Suppressor macrophage (primary cell): ENCODE data around the gene GTF3A.

ENCODE experiments used
- DNase-seq, 4 experiments: peaks; one replicate each; pipeline ENCODE4 v3.0.0-alpha.2; 2020 to 2022

GTF3A gene

DNA sequence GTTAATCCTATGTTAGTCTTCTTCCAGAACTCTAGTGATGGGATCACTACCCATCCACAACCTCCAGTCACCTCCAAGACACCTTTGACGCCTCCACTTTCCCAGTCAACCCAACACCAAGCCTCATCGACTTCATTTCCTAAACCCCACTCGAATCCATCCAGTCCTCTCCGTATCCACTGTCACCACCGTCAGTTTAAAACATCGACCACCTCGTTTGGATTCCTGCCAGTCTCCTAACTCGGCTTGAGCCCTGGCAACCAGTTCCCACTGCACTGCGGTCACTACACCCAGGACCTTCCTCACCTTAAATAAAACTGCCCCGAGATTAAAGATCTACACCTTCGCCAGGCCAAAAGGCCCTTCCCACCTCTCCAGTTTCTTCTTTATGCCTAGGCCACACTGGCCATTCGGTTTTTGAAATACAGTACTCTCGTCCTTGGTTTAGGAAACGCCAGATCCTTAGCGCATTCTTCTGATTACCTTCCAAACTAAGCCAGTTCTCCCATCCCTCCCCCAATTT lies 24.7 kb downstream of the GTF3A start:
- no peak for DNase-seq

DNA sequence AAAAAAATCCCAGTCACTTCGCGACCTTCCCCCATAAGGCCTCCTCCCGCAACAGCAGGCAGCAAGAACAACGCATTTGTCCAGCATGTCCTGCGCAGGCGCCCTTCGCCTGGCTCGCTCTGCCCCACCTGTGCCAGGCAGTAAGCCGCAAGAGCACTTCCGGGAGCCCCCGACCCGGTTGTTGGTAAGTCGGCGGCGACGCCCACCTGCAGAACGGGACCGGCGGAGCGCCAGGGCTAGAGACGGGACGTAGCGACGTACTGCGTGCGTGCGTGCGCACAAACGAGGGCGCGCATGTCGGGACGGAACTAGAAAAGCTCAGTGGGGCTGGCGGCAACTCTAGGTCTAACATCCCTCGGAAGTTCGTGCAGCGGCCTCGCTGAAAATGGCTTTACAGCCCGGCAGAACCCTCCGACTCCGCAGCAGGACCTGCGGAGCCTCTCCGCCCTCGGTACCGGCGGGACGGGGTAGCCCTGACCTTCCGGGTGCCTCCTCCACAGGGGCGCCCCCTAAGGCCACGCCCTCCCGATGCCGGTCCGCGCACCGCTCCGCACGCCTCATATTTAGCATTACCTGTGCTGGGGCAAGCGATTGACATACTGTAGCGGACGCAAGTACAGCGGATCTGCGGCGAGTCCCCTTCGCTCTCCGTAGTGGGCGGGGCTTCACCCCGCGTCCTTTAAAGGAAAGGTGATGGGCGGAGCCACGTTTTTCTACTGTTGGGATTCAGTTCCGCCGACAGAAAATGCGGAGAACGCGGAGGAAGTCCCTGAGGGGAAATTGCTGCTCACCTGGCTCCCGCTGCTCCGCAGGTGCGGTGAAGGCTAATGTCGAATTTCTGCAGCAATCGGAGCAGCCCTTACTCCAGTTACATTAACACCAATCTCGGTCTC lies 25.8 kb downstream of the GTF3A start, which contains the start of gene MTIF3:
TSS of gene MTIF3 (minus strand) at position 629 of the 893 bp plus-strand sequence. CDS start 10,116 bp downstream, outside the sequence.
- DNase-seq = peak; percentile 94 to 97 (median 96)

DNA sequence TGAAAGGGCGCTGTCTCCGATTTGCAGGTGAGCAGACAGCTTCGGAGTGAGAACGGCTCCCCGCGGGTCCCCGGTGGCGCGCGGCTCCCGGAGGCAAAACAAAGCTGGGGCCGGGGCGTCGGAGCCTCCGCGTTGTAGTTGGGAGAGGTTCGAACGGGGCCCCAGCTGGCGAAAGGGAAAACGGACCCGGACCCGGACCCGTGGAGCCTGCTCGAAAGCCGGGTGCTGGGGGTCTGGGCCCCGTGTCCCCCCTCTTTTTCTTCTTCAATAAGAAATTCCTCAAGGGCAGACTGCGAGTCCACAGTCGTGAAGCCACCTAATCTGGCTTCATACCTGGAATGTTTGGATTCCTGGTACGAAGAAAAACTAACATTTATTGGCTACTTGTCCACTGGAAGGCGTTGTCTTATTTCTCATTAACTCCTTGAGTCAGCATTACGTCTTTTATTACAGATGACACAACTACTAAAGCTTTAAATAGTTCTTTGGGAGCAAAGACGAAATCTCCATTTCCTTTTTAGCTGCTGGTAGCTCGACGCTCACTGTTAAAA lies 26.6 kb downstream of the GTF3A start:
- DNase-seq = peak; percentile 28 to 71 (median 58)

DNA sequence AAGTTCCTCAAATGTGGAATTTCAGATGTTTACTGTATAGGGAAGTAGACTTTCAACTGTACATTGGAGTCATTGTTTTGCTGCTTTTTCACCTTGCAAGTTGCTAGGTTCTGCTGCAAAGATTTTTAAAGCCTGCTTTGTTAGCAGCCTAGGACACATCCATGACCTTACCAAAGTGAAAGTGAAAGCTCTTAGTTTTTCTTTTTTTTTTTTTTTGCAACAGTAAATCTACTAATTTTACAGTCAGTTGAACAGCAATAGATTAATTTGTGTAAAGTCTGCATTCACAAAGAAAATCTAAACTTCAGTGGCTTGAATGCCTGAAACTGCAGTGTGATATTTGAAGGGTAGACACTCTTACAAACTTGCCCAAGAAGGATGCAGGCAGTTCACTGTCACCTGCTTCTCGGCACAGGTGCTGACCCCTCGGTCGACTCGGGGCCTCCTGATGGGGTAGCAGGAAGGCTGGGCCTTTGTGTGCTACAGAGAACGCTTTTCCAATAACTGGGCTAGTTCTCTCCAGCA lies 31.0 kb downstream of the GTF3A start:
- DNase-seq = peak in 2 of 4 experiments; percentile 16 to 17

DNA sequence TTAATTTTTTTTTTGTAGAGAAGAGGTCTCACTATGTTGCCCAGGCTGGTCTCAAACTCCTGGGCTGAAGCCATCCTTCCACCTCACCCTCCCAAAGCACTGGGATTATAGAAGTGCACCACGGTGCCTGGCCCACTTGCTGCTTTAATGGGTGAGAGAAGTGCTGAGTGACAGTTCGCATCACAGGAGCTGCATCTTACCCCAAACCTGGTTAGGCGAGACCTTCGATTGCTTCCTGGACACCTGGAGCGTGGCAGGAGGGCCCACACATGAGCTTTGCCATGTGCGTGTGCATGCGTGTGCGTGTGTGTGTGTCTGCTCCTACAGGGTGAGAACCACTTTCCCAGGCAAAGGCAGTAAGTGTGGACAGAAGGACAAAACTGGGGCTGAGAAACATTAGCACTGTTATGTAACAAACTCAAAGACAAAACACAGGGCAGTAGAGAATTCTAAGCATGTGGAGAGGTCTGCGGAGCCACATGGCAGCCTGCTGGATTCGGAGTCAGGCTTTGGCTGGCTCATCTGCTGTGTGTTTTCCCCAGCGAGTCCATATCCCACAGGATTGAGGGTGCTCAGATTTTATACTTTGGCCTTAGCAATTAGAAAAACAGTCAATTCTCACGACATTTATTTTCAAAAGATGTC lies 37.6 kb downstream of the GTF3A start:
- no peak for DNase-seq

DNA sequence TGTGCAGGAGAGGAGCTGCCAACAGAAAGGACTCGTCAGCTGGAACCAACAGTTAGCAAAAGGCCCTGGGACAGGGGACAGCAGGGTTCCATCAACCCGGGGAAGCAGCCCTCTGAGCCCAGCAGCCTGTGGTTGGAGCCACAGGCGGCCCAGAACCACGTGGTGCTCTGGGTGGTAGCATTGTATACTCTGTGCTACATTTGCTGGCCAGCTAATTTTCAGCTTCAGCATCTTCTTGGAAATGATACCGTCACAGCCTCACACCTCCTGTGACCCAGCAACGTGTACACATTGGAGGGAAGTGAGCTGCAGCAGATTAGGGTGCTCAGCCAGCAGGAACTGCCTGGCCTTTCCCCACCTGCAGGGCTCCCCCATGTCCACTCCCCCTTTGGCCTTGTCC lies 39.1 kb downstream of the GTF3A start:
- no peak for DNase-seq

DNA sequence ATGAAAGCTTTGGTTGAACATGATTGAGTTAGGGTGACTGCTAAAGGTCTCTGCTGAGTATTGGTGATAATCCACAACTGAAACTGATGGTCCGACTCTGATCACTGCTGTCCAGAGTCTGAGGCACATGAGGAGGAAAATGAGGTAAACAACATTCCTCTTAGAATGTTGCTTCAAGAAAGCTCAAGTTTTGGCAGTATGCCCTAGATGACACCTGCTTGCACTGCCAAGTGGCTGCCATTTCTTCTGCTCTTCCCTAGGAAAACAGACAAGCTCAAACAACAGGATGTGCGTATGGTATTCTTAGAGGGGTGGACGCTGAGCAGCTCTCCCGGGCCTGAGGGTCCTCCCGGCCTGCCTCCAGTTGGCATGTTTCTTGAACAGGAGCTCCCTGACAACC lies 41.2 kb downstream of the GTF3A start:
- no peak for DNase-seq

DNA sequence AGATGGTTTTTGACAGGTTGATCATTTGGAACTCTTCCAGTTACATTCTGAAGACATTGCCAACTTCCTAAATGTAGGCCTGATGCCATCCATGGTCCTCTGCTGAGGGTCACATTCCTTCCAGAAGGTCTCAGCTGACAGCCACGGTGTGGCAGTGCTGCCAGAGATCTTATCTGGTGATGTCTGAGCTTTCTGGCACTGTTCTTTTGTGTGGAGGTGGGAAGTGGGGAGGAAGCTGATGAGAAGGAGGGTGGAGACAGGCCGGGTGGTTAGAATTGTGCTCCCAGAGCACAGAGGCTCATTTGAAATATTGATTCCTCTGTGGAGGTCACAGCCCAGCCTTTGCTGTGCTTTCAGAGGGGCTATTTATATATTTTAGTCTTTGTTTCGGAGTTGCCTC lies 42.1 kb downstream of the GTF3A start:
- DNase-seq = no peak

DNA sequence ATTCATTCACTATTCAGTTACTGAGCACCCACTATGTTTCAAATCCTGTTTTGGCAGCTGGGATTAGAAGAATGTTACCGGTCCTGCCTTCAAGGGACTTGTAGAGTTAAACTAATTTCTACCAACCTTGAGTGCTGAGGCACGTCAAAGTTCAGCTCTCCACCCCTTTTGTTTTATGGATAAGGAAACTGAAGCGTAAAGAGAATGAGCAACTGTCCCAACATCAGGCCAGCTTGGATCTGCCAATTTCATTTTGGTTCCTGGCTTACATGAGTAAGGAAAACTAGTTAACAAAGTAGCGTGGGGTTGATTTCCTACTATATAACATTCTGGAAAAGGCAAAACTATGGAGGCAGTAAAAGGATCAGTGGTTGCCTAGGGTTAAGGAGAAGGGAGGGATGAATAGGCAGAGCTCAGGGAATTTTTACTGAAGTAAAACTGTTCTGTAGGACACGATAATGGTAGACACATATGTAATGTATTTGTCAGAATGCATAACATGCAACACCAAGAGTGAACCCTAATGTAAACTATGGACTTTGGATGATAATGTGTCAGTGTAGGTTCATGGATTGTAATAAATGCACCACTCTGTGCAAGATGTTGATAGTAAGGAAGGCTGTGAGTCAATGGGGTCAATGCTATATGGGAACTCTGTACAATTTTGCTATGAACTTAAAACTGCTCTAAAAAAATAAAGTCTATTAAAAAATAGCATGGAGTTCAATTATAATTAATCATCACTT lies 45.8 kb downstream of the GTF3A start:
- no peak for DNase-seq

DNA sequence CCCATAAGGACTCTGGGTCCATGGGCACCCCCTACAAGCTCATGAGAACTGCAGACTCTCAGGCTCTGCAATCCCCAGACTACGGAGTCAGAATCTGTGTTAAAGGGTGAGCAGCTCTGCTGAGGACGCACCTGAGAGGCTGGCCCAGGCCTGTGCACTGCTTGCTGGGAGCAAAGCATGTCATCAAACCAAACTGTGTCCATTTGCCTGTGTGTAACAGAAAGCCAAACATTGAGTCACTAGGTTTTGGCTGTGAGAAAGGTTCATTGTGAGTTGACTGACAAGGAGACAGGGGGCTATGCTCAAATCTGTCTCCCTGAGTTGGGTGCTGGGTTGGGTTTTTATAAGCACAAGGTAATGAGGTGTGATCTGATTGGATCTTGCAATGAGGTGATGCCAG lies 48.0 kb downstream of the GTF3A start:
- no peak for DNase-seq

DNA sequence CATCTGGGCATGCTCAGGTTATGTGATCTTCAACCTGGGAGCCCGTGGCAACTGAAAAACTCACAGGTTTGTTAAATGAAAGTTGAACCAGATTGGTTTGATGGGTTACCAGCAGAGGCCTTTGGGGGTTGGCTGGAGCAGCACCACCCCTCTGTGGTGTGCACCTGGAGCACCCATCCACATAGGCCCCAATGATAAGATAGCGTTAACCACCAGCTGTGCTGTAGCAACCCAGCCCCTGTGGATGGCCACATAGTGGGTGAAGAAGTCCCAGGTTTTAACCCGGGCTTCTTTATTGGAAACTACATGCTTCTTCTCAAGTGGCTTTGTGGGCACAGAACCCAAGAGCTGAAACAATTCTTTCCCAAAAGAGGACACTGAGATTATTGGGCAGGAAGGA lies 48.5 kb downstream of the GTF3A start:
- DNase-seq = no peak

DNA sequence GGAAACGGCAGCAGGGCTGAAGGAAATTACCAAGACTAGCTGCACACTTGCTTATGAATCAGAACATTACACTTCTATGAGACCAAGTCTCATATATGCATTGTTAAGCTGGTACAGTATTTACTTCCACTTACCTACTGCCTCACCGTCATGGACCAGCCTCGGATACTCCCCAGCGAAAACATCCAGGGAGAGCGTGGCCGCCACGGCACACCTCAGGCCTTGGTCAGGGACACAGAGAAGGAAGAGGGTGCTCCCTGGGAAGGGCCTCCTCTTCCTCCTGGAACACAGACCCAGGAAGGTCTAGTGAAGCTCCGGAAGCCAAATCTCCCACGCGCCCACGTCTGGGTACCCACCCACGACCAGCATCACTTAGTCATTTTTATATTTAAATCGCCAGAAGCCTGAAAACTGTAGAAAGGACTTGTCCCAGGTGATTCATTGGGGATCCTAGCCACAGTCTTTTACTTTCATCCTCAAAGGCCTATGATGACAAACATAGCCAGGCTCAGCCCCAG lies 50.4 kb downstream of the GTF3A start:
- DNase-seq = no peak

DNA sequence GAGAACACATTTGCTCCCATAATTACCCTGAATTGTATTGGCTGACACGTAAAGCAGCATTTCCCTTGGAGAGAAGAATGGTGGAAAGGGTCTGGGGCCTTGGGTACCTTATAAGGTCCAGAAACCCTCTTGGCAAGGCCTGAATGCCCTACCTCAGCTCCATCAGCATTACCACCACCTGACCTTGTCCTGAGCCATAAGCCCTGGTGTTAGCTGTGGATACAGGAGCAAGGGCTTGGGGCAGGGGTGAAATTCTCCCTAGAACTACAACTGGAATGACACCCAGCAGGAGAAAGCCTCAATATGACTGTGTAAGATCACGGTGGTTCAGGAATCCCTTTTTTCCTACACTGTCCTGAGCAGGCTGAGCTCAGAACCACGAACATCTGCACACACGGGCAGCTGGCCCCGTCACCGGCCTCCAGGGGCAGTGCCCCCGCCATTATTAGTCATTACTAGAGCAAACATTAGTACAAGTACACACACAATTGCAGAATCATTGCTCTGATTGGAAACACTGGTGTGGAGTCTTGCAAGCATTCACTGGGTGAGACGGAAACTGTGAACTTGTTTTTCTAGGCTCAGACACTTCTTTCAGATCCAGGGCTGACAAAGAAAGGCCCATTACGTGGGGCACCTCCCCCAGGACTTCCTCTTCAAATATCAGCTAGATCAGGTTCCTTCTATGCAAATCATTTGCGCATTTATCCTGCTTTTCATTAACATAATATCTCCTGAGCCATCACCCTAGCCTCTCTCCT lies 52.7 kb downstream of the GTF3A start:
- peak; percentile 2 to 28 (median 18) for DNase-seq

DNA sequence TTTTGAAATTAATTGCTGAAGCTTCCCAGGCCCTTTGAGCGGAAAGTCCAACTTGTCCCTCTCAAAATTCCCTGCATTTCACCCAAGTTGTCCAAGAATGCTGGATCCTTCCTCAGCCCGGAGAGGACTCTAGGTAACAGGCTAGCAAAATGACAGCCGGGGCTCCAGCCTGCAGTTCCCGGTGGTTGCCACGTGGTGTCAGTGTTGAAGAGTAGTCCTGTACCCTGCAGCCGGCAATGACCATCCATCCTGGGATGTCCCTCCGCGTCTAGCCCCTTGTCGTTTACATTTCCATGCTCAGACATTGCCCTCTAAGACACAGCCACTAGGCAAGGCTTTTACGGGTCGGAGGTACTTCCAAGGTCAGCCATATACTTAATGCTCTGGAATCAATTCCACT lies 57.3 kb downstream of the GTF3A start:
- peak; percentile 28 to 54 (median 42) for DNase-seq

DNA sequence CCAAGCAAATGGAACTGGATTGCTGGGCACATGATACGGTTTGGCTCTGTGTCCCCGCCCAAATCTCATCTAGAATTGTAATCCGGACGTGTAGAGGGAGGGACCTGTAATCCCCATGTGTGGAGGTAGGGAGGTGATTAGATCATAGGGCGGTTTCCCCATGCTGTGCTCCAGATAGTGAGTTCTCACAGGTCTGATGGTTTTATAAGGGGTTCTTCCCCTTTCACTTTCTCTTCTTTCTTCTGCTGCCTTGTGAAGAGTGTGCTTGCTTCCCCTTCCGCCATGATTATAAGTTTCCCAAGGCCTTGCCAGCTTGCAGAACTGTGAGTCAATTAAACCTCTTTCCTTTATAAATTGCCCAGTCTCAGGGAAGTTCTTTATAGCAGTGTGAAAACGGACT lies 58.6 kb downstream of the GTF3A start:
- DNase-seq = peak; percentile 75 to 93 (median 84)

DNA sequence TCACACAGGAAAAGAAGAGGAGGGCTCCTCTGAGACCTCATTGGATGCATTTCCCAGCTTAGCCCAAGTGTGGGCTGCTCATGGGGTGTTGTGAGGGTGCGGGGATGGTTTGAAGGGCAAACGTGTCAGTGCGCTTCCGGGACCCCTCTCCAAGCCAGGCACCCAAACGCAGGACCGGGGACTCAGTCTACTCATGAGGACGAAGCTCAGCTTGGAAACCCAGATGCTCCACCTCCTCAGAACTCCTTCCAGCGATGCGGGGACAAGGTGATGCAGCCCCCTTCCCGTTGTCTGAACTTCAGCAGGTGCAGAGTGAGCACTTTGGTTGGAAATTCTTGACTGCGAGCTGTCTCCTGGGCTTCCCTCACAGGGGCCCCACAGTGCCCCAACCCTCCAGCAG lies 59.0 kb downstream of the GTF3A start:
- no peak for DNase-seq
